ENCODE measurements around the gene IL1RAP. TPM values are rescaled to one million over a fixed set of nuclear protein-coding genes. Genes with fewer than 3 reads are reported as not detected.
A peak's percentile ranks its signal among the peaks of the same experiment; 100 is the strongest.

Gene IL1RAP
- total and polyA plus RNA-seq, 5 donors = 1.6 to 8.5 (median 5.5) TPM

GRCh38 chr3:190579514-190580137 lies 65.7 kb downstream of the IL1RAP start:
- ATAC-seq (no peak), DNase-seq (no peak)
- Histone ChIP-seq H3K27ac (ENCODE audit: low read length) (no peak overlapping the region), H3K4me3 (ENCODE audit: low read length) (no peak overlapping the region), H3K9me3 (ENCODE audit: control insufficient read depth, low read length) (no peaks in the 10 kb centered on the region), H3K4me1 (ENCODE audit: control insufficient read depth, insufficient read depth, low read length) (peaks cover 5% of the 10 kb centered on the region), H3K27me3 (ENCODE audit: control insufficient read depth, insufficient read depth) (no peaks in the 10 kb centered on the region)
- 47% methylated on average over 3 of the region's 3 CpGs for WGBS
- intact Hi-C loops (cut with DNase I) = no loop called here

- 82% methylated on average over 2 of the region's 2 CpGs for WGBS
- Histone ChIP-seq H3K4me1 (ENCODE audit: control insufficient read depth, insufficient read depth, low read length) (peaks cover 4% of the 10 kb centered on the region), H3K9me3 (ENCODE audit: control insufficient read depth, low read length) (no peaks in the 10 kb centered on the region), H3K4me3 (ENCODE audit: low read length) (no peak overlapping the region), H3K27ac (ENCODE audit: low read length) (no peak overlapping the region), H3K27me3 (ENCODE audit: control insufficient read depth, insufficient read depth) (no peaks in the 10 kb centered on the region)
- intact Hi-C loops (cut with DNase I) = no loop called here
- DNase-seq = no peak
- ATAC-seq = no peak
Measured at GRCh38 chr3:190580417-190580816, 66.5 kb downstream of the IL1RAP start.

GRCh38 chr3:190581041-190581541 lies 67.2 kb downstream of the IL1RAP start:
- peak; percentile 32 to 52 for ATAC-seq
- no peak for DNase-seq
- no peak overlapping the region for H3K4me3 ChIP-seq (ENCODE audit: low read length)
- 40% methylated on average over 5 of the region's 5 CpGs for WGBS
- peak overlapping the region; percentile 19 for H3K27ac ChIP-seq (ENCODE audit: low read length)
- H3K4me1 ChIP-seq (ENCODE audit: control insufficient read depth, insufficient read depth, low read length) = peaks cover 3% of the 10 kb centered on the region
- H3K9me3 ChIP-seq (ENCODE audit: control insufficient read depth, low read length) = no peaks in the 10 kb centered on the region
- intact Hi-C loops (cut with DNase I) = no loop called here
- H3K27me3 ChIP-seq (ENCODE audit: control insufficient read depth, insufficient read depth) = no peaks in the 10 kb centered on the region

GRCh38 chr3:190582667-190583066 lies 68.8 kb downstream of the IL1RAP start:
- whole genome bisulfite sequencing = 97% methylated on average over 2 of the region's 2 CpGs
- Histone ChIP-seq H3K4me1 (ENCODE audit: control insufficient read depth, insufficient read depth, low read length) (peaks cover 6% of the 10 kb centered on the region), H3K4me3 (ENCODE audit: low read length) (no peak overlapping the region), H3K27me3 (ENCODE audit: control insufficient read depth, insufficient read depth) (no peaks in the 10 kb centered on the region), H3K27ac (ENCODE audit: low read length) (no peak overlapping the region), H3K9me3 (ENCODE audit: control insufficient read depth, low read length) (no peaks in the 10 kb centered on the region)
- ATAC-seq = no peak
- intact Hi-C loops (cut with DNase I) = no loop called here
- no peak for DNase-seq

- ATAC-seq (peak; percentile 62 to 89), DNase-seq (peak in 1 of 3 donors; percentile 16)
- Histone ChIP-seq H3K4me3 (ENCODE audit: low read length) (no peak overlapping the region), H3K27ac (ENCODE audit: low read length) (no peak overlapping the region), H3K4me1 (ENCODE audit: control insufficient read depth, insufficient read depth, low read length) (peaks cover 4% of the 10 kb centered on the region), H3K27me3 (ENCODE audit: control insufficient read depth, insufficient read depth) (no peaks in the 10 kb centered on the region), H3K9me3 (ENCODE audit: control insufficient read depth, low read length) (no peaks in the 10 kb centered on the region)
- WGBS = 61% methylated on average over 6 of the region's 6 CpGs
- intact Hi-C loops (cut with DNase I) = no loop called here
Measured at GRCh38 chr3:190585805-190586630, 72.1 kb downstream of the IL1RAP start.

- no peaks in the 10 kb centered on the region for H3K9me3 ChIP-seq (ENCODE audit: control insufficient read depth, low read length)
- WGBS = 50% methylated on average over 4 of the region's 4 CpGs
- no peaks in the 10 kb centered on the region for H3K27me3 ChIP-seq (ENCODE audit: control insufficient read depth, insufficient read depth)
- peak in 2 of 3 donors; percentile 18 to 40 for DNase-seq
- peaks cover 3% of the 10 kb centered on the region for H3K4me1 ChIP-seq (ENCODE audit: control insufficient read depth, insufficient read depth, low read length)
- intact Hi-C loops (cut with DNase I) = no loop called here
- no peak overlapping the region for H3K4me3 ChIP-seq (ENCODE audit: low read length)
- H3K27ac ChIP-seq (ENCODE audit: low read length) = no peak overlapping the region
- peak in 1 of 2 donors; percentile 59 for ATAC-seq
Measured at GRCh38 chr3:190586631-190587011, 72.7 kb downstream of the IL1RAP start.

GRCh38 chr3:190588570-190588969 lies 74.7 kb downstream of the IL1RAP start:
- DNase-seq (no peak), ATAC-seq (no peak)
- Histone ChIP-seq H3K27me3 (ENCODE audit: control insufficient read depth, insufficient read depth) (no peaks in the 10 kb centered on the region), H3K9me3 (ENCODE audit: control insufficient read depth, low read length) (no peaks in the 10 kb centered on the region), H3K4me3 (ENCODE audit: low read length) (no peak overlapping the region), H3K4me1 (ENCODE audit: control insufficient read depth, insufficient read depth, low read length) (peaks cover 3% of the 10 kb centered on the region), H3K27ac (ENCODE audit: low read length) (no peak overlapping the region)
- 54% methylated on average over 2 of the region's 2 CpGs for WGBS
- intact Hi-C loops (cut with DNase I) = no loop called here

GRCh38 chr3:190589326-190589725 lies 75.4 kb downstream of the IL1RAP start:
- H3K27ac ChIP-seq (ENCODE audit: low read length) = no peak overlapping the region
- H3K4me1 ChIP-seq (ENCODE audit: control insufficient read depth, insufficient read depth, low read length) = peaks cover 3% of the 10 kb centered on the region
- intact Hi-C loops (cut with DNase I) = no loop called here
- no peak for DNase-seq
- H3K27me3 ChIP-seq (ENCODE audit: control insufficient read depth, insufficient read depth) = no peaks in the 10 kb centered on the region
- no peaks in the 10 kb centered on the region for H3K9me3 ChIP-seq (ENCODE audit: control insufficient read depth, low read length)
- ATAC-seq = no peak
- 78% methylated on average over 7 of the region's 7 CpGs for WGBS
- H3K4me3 ChIP-seq (ENCODE audit: low read length) = no peak overlapping the region

GRCh38 chr3:190591080-190591479 lies 77.2 kb downstream of the IL1RAP start:
- Histone ChIP-seq H3K27me3 (ENCODE audit: control insufficient read depth, insufficient read depth) (no peaks in the 10 kb centered on the region), H3K27ac (ENCODE audit: low read length) (no peak overlapping the region), H3K4me1 (ENCODE audit: control insufficient read depth, insufficient read depth, low read length) (peaks cover 3% of the 10 kb centered on the region), H3K9me3 (ENCODE audit: control insufficient read depth, low read length) (no peaks in the 10 kb centered on the region), H3K4me3 (ENCODE audit: low read length) (no peak overlapping the region)
- intact Hi-C loops (cut with DNase I) = no loop called here
- 55% methylated on average over 6 of the region's 6 CpGs for WGBS
- ATAC-seq (no peak), DNase-seq (no peak)

- WGBS = 75% methylated on average over 2 of the region's 2 CpGs
- Histone ChIP-seq H3K4me1 (ENCODE audit: control insufficient read depth, insufficient read depth, low read length) (no peaks in the 10 kb centered on the region), H3K27me3 (ENCODE audit: control insufficient read depth, insufficient read depth) (no peaks in the 10 kb centered on the region), H3K27ac (ENCODE audit: low read length) (no peak overlapping the region), H3K4me3 (ENCODE audit: low read length) (no peak overlapping the region), H3K9me3 (ENCODE audit: control insufficient read depth, low read length) (no peaks in the 10 kb centered on the region)
- DNase-seq = no peak
- ATAC-seq = no peak
- intact Hi-C loops (cut with DNase I) = no loop called here
Measured at GRCh38 chr3:190593075-190593474, 79.2 kb downstream of the IL1RAP start.

GRCh38 chr3:190594171-190594570 lies 80.3 kb downstream of the IL1RAP start:
- H3K27me3 ChIP-seq (ENCODE audit: control insufficient read depth, insufficient read depth) = no peaks in the 10 kb centered on the region

More at GRCh38 chr3:190594171-190594570, 80.3 kb downstream of the IL1RAP start:
- intact Hi-C loops (cut with DNase I) = no loop called here
- DNase-seq (no peak), ATAC-seq (no peak)
- H3K4me3 ChIP-seq (ENCODE audit: low read length) = no peak overlapping the region
- H3K4me1 ChIP-seq (ENCODE audit: control insufficient read depth, insufficient read depth, low read length) = no peaks in the 10 kb centered on the region
- no peak overlapping the region for H3K27ac ChIP-seq (ENCODE audit: low read length)
- WGBS = 70% methylated on average over 4 of the region's 4 CpGs
- no peaks in the 10 kb centered on the region for H3K9me3 ChIP-seq (ENCODE audit: control insufficient read depth, low read length)

Measured in right cardiac atrium (tissue), 5 donors.